GM11168 (cell line): Measurements from ENCODE around the gene SFI1.
"Not testable (repeated sequence)": the region's sequence is repeated elsewhere in the genome, so short reads cannot be mapped to it uniquely, and the experiment has no call there.

ENCODE experiments used
- in situ Hi-C: fragments of 300-500 bp; cut with MboI; formaldehyde crosslinking; loops from one replicate; pipeline ENCODE4 v1.12.0; 2022; ENCODE audit warnings: low sequenced_read_pairs; ENCODE audit not compliant: unreplicated experiment

SFI1 gene

DNA sequence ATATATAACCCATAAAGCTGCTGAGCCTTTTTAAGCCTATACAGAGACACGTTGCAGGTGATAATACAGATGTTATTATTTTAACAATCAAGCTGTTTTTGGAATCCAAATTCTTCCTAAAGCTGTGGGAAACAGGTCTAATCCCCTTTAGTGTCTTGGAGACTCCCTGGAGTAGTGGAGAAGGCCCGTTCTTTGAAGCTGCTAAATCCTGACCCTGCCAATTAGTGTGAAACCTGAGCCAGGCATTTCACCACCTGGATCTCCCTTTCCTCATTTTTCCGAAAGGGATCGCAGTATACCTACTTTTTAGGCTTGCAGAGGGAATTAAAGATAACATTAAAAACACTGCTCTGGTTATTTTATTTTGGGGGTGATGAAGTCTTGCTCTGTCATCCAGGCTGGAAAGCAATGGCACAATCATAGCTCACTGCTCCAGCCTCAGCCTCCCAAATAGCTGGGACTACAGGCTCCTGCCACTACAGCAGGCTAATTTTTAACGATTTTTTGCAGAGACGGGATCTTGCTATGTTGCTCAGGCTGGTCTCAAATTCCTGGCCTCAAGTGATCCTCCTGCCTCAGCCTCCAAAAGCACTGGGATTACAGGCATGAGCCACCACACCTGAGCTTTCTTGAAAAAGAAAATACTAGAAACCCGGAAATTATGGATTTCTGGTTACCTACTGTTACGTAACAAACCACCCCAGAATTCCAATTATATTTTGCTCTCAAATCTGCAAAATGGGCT, 4.9 kb upstream of the SFI1 start:
- in situ Hi-C loops, result no loop called here

- in situ Hi-C loops, result no loop called here
These were observed 4.2 kb upstream of the SFI1 start for GRCh38 chr22:31492151-31492550.

GRCh38 chr22:31493355-31493754, 3.0 kb upstream of the SFI1 start:
- in situ Hi-C loops, result not testable (repeated sequence)

- in situ Hi-C loops, result no loop called here
These were observed 993 bp upstream of the SFI1 start for GRCh38 chr22:31495343-31495742.

GRCh38 chr22:31496735-31497146, 405 bp downstream of the SFI1 start:
- in situ Hi-C loops, result no loop called here

DNA sequence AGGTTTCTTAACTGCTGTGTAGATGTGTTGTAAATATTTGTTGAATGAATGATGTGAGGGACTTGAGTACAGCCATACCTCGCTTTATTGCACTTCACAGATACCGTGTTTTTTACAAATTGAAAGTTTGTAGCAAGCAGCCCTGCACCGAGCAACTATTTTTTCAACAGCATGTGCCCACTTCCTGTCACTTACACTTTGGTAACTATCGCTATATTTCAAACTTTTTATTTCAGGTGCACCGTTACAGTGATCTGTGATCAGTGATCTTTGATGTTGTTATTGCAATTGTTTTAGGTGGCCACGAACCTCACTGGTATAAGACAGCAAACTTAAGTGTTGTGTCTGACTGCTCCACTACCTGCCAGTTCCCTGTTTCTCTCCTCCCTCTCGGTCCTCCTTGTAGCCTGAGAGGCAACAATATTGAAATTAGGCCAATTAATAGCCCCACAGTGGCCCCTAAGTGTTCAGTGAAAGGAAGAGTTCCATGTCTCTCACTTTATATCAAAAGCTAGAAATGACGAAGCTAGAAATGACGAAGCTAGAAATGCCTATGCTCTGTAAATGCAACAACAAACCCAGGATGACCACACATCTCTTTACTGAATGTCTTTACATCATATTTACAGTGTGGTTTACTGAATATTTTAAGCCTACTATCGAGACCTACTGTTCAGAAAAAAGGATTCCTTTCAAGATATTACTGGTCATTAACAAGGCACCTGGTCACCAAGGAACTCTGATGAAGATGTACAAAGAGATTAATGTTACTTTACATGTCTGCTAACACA, 1.0 kb downstream of the SFI1 start:
- in situ Hi-C loops, result no loop called here

DNA sequence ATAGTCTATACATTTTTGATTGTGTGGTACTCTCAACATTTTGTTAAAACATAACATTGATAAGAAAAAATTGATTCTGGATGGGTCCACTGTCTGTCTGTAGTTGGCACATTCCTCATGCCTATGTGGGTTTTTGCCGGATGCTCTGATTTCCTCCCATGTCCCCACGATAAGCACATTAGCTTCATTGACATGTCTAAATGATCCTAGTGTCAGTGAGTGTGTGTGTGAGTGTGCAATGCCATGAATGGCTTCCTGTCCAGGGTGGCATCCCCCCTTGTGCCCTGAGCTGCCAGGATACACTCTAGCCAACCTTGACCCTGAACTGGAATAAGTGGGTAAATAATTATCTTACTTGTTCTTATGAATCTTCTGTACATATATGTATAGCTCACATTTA, 5.4 kb downstream of the SFI1 start:
- in situ Hi-C loops, result no loop called here

DNA sequence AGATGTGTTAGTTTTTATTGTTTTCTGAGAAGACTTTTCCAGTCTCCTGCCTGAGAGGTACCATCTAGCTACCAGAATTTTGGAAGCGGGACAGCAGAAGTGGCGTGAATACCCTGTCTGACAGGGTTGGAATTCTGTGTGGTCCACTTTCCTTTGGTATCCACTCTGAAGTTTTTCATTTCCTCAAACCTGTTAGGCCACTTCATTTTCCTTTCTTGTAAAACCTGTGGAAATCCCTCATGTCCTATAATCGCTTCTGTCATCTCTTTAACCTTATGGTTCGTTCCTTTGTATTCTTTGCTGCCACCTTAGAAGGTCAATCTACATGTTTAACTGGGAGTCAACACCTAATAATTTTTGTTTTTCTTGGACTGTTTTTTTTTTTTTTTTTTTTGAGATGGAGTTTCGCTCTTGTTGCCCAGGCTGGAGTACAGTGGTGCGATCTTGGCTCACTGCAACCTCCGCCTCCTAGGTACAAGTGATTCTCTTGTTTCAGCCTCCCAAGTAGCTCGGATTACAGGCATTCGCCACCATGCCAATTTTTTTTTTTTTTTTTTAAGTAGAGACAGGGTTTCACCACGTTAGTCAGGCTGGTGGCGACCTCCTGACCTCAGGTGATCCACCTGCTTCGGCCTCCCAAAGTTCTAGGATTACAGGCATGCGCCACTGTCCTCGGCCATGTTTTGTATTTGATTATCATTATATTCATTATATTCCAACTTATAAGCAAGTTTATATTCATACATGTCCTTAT, 7.1 kb downstream of the SFI1 start:
- in situ Hi-C loops, result no loop called here

DNA sequence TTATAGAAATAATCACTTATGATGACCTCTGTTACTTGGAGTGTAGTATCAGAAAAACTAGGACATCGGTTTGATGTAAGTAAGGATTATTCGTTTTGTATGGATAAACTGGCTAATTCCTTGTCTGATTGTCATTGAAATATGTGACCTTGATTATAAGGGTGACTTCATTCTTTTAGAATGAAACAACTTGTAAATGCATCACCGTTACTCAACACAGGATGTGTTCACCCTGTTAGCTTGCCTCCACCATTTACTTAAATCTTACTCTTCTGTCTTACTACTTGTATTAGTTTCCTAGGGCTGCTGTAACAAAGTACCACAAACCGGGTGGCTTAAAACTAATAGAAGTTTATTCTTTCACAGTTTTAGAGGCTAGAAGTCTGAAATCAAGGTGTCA, 7.9 kb downstream of the SFI1 start:
- in situ Hi-C loops, result no loop called here

DNA sequence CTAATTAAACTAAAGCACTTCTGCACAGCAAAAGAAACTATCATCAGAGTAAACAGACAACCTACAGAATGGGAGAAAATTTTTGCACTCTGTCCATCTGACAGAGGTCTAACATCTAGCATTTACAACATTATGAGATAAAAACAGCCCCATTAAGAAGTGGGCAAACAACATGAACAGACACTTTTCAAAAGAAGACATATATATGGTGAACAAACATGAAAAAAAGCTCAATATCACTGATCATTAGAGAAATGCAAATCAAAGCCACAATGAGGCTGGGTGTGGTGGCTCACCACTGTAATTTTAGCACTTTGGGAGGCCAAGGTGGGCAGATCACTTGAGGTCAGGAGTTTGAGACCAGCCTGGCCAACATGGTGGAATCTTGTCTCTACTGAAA, 11.2 kb downstream of the SFI1 start:
- in situ Hi-C loops, result not testable (repeated sequence)

GRCh38 chr22:31508536-31508935, 12.2 kb downstream of the SFI1 start:
- in situ Hi-C loops, result no loop called here

DNA sequence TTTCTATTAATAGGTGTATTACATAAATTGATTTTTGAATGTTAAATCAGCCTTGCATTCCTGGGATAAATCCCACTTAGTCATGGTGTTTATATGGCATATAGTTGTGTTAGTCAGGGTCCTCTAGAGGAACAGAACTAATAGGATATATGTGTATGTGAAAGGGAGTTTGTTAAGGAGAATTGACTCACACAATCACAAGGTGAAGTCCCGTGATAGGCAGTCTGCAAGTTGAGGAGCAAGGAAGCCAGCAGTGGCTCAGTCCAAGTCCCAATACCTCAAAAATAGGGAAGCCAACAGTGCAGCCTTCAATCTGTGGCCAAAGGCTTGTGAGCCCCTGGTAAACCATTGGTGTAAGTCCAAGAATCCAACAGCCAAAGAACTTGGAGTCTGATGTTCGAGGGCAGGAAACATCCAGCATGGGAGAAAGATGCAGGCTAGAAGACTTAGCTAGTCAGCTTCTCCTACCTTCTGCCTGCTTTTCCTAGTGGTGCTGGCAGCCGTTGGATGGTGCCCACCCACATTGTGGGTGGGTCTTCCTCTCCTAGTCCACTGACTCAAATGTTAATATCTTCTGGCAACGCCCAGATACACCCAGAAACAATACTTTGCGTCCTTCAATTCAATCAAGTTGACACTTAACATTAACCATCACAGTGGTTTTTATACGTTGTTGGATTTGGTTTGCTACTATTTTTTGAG, 12.9 kb downstream of the SFI1 start:
- in situ Hi-C loops, result no loop called here

GRCh38 chr22:31520051-31520450, 23.7 kb downstream of the SFI1 start:
- in situ Hi-C loops, result no loop called here

- in situ Hi-C loops, result not testable (repeated sequence)
These were observed 27.8 kb downstream of the SFI1 start for GRCh38 chr22:31524132-31524531.

GRCh38 chr22:31526270-31526669, 29.9 kb downstream of the SFI1 start:
- in situ Hi-C loops, result no loop called here

DNA sequence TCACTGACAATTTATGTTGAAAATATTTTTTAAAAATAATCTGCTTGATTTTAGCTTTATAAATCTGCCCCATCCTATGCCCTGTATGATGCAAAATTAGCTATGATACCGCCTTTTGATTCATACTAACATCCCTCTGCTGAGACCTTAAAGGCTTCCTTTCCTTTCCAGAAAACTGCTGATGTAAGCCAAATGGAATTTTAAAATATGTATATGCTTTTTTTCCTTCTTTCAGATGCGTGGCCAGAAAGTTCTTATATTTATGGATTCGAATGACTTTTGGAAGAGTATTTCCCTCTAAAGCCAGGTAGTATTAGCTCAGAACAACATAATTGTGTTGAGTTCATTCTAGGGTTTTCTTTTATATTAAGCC, 34.5 kb downstream of the SFI1 start:
- in situ Hi-C loops, result no loop called here

- in situ Hi-C loops, result no loop called here
These were observed 35.7 kb downstream of the SFI1 start for GRCh38 chr22:31532060-31532459.

- in situ Hi-C loops, result no loop called here
These were observed 37.0 kb downstream of the SFI1 start for GRCh38 chr22:31533374-31533773.

DNA sequence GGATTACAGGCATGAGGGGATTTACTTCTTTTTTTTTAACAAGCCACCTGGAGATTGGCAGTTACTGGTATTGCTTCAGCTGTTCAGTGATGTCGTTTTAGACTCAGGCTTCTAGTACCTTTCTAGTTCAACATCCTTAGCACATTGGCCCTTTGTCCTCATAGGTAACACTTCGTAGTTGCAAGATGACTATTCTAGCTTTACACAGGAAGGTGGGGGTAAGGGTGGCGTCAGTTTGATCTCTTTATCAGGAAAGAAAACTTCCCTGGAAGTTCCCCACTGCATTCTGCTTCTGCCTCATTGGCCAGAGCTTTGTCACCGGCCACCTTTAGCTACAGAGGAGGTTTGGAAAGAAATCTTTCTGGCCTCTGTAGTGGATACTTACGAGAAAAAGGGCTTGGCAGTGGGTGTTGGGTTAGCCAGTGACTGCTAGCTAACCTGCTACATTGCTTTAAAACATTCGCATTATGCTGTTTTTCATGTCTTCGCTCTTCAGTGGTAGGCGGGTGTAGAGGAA, 40.7 kb downstream of the SFI1 start:
- in situ Hi-C loops, result no loop called here

DNA sequence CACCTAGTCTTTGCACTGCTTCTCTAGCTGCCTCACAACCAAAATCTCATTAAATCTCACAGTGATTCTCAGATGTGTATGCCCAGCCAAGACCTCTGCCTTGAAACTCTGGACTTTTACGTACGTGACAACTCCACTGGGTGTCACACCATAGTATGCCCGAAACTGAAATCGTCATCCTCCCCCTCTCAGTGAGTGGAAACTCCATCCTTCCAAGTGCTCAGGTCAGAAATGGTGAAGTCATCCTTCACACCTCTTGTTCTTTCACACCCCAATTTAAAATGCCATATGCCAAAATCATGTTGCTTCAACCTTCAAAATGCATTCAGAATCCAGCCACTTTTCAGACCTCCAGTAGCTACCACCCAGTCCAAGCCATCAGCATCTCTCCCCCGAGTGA, 42.5 kb downstream of the SFI1 start:
- in situ Hi-C loops, result no loop called here
